ENCODE data around the gene PRAMEF6.
"Not testable (repeated sequence)": the region's sequence is repeated elsewhere in the genome, so short reads cannot be mapped to it uniquely, and the experiment has no call there.

DNA sequence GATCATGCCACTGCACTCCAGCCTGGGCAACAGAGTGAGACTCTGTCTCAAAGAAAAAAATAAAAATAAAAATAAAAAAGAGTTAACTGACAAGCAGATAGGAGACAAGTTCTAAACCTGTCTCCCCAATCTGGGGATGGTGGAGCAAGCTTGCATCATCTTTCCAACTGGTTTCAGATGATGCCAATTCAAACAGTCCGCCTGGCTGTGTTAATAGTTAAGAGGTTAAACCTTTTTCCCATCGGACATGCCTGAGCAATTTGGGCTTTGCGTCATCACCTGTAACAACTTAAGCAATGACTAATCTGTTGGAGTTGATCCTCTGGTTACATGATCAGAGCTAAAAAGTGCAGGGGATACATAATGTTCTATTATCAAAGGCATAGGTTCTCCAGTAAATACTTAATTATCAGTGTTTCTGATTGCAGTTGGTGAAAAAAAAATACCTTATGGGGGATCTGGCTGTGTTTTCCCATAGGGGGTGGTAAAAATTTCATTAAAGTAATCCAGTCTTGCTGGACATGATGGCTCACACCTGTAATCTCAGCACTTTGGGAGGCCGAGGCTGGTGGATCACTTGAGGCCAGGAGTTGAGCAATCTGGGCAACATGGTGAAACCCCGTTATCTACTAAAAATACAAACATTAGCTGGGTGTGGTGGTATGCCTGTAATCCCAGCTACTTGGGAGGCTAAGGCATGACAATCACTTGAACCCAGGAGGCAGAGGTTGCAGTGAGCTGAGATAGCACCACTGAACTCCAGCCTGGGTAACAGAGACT is 43.4 kb downstream of the PRAMEF6 start:
- TF ChIP-seq, protein P1, sequence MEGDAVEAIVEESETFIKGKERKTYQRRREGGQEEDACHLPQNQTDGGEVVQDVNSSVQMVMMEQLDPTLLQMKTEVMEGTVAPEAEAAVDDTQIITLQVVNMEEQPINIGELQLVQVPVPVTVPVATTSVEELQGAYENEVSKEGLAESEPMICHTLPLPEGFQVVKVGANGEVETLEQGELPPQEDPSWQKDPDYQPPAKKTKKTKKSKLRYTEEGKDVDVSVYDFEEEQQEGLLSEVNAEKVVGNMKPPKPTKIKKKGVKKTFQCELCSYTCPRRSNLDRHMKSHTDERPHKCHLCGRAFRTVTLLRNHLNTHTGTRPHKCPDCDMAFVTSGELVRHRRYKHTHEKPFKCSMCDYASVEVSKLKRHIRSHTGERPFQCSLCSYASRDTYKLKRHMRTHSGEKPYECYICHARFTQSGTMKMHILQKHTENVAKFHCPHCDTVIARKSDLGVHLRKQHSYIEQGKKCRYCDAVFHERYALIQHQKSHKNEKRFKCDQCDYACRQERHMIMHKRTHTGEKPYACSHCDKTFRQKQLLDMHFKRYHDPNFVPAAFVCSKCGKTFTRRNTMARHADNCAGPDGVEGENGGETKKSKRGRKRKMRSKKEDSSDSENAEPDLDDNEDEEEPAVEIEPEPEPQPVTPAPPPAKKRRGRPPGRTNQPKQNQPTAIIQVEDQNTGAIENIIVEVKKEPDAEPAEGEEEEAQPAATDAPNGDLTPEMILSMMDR (IDR thresholded peaks at IDR 0.05; ENCODE audit: poor library complexity) = not testable (repeated sequence)
- not testable (repeated sequence) for TF ChIP-seq EZH2 (IDR thresholded peaks at IDR 0.05; ENCODE audit: borderline replicate concordance); EZH2phosphoT487 (IDR thresholded peaks at IDR 0.05; ENCODE audit: low read depth, severe bottlenecking, unreplicated experiment)
